ENCODE measurements around the gene HSPA4L.
A peak's percentile ranks its signal among the peaks of the same experiment; 100 is the strongest.

The HSPA4L gene

GRCh38 chr4:127782275-127783025 is at the start of gene HSPA4L:
HSPA4L (plus strand) TSS chr4:127782322; CDS start chr4:127782551, 229 bp downstream.
- DNase-seq (ENCODE audit: low read depth) = no peak

- DNase-seq (ENCODE audit: low read depth) = no peak
Observed at GRCh38 chr4:127732623-127733328, 49.3 kb upstream of the HSPA4L start.

- DNase-seq (ENCODE audit: low read depth) = no peak
Observed at GRCh38 chr4:127734976-127735375, 47.1 kb upstream of the HSPA4L start.

- no peak for DNase-seq (ENCODE audit: low read depth)
Observed at GRCh38 chr4:127737295-127737694, 44.8 kb upstream of the HSPA4L start.

GRCh38 chr4:127741247-127741646 is 40.9 kb upstream of the HSPA4L start:
- DNase-seq (ENCODE audit: low read depth) = no peak

GRCh38 chr4:127747883-127748282 is 34.2 kb upstream of the HSPA4L start:
- DNase-seq (ENCODE audit: low read depth) = no peak

- no peak for DNase-seq (ENCODE audit: low read depth)
Observed at GRCh38 chr4:127748957-127749356, 33.2 kb upstream of the HSPA4L start.

- no peak for DNase-seq (ENCODE audit: low read depth)
Observed at GRCh38 chr4:127756906-127757305, 25.2 kb upstream of the HSPA4L start.

GRCh38 chr4:127759228-127759820 is 22.8 kb upstream of the HSPA4L start:
- no peak for DNase-seq (ENCODE audit: low read depth)

- DNase-seq (ENCODE audit: low read depth) = no peak
Observed at GRCh38 chr4:127759893-127760292, 22.2 kb upstream of the HSPA4L start.

GRCh38 chr4:127771535-127772275 is 10.4 kb upstream of the HSPA4L start:
- no peak for DNase-seq (ENCODE audit: low read depth)

GRCh38 chr4:127772769-127773671 is 9.1 kb upstream of the HSPA4L start:
- DNase-seq (ENCODE audit: low read depth) = no peak

GRCh38 chr4:127775843-127776242 is 6.3 kb upstream of the HSPA4L start:
- DNase-seq (ENCODE audit: low read depth) = no peak

- DNase-seq (ENCODE audit: low read depth) = no peak
Observed at GRCh38 chr4:127776620-127777019, 5.5 kb upstream of the HSPA4L start.

GRCh38 chr4:127777487-127777886 is 4.6 kb upstream of the HSPA4L start:
- DNase-seq (ENCODE audit: low read depth) = no peak

GRCh38 chr4:127778102-127778501 is 4.0 kb upstream of the HSPA4L start:
- DNase-seq (ENCODE audit: low read depth) = no peak

- no peak for DNase-seq (ENCODE audit: low read depth)
Observed at GRCh38 chr4:127780598-127780997, 1.5 kb upstream of the HSPA4L start.

- DNase-seq (ENCODE audit: low read depth) = peak; percentile 34
Observed at GRCh38 chr4:127781300-127782024, 660 bp upstream of the HSPA4L start.

GRCh38 chr4:127782025-127782274 is 172 bp upstream of the HSPA4L start:
- peak; percentile 56 for DNase-seq (ENCODE audit: low read depth)

GRCh38 chr4:127783026-127783769 is 1.1 kb downstream of the HSPA4L start:
- DNase-seq (ENCODE audit: low read depth) = no peak

Measured in CMK (cell line).